22Rv1 (cell line): ENCODE results near the gene CPA3.

Experiments
- H3K27ac ChIP-seq: fragments of 450-650 bp; 2 replicates; pipeline ENCODE4 v1.5.1; 2017
- ZFX ChIP-seq: fragments of 450-650 bp; IDR thresholded peaks from 2 replicates; pipeline ENCODE4 v1.6.1; 2017; ENCODE audit warnings: antibody characterized with exemption, borderline replicate concordance
- TF ChIP-seq, protein P1 (sequence below): fragments of 450-650 bp; IDR thresholded peaks from 2 replicates; pipeline ENCODE4 v1.5.1; 2017; ENCODE audit warnings: mild to moderate bottlenecking

Gene CPA3

DNA sequence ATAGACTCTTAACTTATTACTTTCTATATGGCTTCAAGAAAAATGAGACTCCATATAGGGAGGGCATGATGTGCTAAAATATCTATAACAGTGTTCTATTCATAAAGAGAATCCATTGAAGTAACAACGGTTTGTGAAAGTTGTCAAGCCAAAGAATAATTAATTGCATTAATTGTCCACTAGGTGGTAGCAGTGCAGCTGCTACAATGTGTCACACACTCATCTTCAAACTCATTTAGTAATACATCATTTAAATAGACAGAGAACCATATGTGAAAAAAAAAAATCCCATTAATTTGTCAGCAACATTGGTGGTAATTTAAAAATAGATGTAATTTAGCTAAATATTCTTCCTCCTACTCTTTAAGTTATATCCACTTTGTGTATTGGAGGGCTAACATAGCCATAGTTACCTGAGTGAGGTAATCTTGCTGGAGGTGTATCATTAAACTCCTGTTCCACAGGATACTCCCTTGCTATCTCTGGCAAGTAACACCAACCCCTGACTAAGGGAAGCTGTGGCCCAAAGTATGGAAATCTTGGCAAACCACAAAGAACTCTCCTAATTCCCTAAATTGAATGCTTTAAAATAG is 3.7 kb upstream of the CPA3 start:
- TF ChIP-seq, protein P1, sequence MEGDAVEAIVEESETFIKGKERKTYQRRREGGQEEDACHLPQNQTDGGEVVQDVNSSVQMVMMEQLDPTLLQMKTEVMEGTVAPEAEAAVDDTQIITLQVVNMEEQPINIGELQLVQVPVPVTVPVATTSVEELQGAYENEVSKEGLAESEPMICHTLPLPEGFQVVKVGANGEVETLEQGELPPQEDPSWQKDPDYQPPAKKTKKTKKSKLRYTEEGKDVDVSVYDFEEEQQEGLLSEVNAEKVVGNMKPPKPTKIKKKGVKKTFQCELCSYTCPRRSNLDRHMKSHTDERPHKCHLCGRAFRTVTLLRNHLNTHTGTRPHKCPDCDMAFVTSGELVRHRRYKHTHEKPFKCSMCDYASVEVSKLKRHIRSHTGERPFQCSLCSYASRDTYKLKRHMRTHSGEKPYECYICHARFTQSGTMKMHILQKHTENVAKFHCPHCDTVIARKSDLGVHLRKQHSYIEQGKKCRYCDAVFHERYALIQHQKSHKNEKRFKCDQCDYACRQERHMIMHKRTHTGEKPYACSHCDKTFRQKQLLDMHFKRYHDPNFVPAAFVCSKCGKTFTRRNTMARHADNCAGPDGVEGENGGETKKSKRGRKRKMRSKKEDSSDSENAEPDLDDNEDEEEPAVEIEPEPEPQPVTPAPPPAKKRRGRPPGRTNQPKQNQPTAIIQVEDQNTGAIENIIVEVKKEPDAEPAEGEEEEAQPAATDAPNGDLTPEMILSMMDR = peak; percentile 93
- TF ChIP-seq ZFX = no peak

DNA sequence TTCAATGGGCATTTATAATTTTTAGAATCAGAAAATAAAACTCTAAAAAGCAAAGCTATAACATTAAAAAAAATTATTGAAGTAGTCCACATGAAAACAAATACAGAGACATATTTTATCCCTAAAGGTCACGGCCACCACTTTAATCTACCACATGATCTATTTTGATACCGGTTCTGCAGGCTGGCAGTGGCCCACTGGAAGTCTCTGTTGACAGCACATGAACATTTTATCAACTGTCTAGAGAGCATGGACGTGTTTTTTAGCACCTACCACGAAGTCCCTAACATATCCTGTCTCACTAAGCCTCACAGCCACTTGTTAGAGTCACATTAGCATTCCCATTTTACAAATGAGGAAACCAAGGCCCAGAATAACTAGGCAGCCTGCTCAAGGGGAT is 1.8 kb upstream of the CPA3 start:
- H3K27ac ChIP-seq = no peak overlapping the region
- TF ChIP-seq, protein P1 = no peak
- TF ChIP-seq ZFX = no peak

More for the DNA sequence above, 3.7 kb upstream of the CPA3 start:
- no peak overlapping the region for H3K27ac ChIP-seq

GRCh38 chr3:148863814-148864213 is 1.3 kb upstream of the CPA3 start:
- TF ChIP-seq ZFX = no peak
- TF ChIP-seq, protein P1 = no peak
- H3K27ac ChIP-seq = no peak overlapping the region

GRCh38 chr3:148866261-148866660 is 1.2 kb downstream of the CPA3 start:
- TF ChIP-seq ZFX = no peak
- TF ChIP-seq, protein P1 = no peak
- no peak overlapping the region for H3K27ac ChIP-seq

- TF ChIP-seq ZFX = no peak
- TF ChIP-seq, protein P1 = no peak
- H3K27ac ChIP-seq = no peak overlapping the region
Observed at GRCh38 chr3:148873270-148873927, 8.3 kb downstream of the CPA3 start.

GRCh38 chr3:148873977-148874376 is 8.9 kb downstream of the CPA3 start:
- no peak overlapping the region for H3K27ac ChIP-seq
- TF ChIP-seq, protein P1 = no peak
- no peak for TF ChIP-seq ZFX

DNA sequence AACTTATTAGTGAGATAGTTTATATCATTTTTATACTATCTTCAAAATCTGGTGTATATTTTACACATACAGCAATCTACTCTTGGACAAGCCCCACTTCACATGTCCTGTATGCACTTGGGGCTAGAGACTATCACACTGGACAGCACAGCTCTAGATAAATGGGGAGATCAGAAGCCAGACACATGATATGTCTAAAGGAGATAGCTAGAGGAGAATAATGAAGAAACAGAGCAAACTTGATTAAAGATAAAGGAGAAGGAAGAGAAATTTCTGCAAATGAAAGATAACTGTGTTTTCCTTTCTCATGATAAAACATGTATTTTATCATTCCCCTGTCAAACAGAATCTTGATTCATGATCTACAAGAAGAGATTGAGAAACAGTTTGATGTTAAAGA is 13.0 kb downstream of the CPA3 start:
- TF ChIP-seq, protein P1 = no peak
- no peak for TF ChIP-seq ZFX
- H3K27ac ChIP-seq = no peak overlapping the region
